NCI-H1092 treated with DMSO at 0.1 percent for 48 hours (cell line): Measurements from ENCODE around the gene BORA.
"Not testable (repeated sequence)": the region's sequence is repeated elsewhere in the genome, so short reads cannot be mapped to it uniquely, and the experiment has no call there.

Experiments used
- DNase-seq: peaks from one replicate; lab custom pipeline; 2025; lab: John Stamatoyannopoulos, UW

Gene BORA

GRCh38 chr13:72727417-72728289 is at the start of gene BORA, which contains the start of gene MZT1:
Gene BORA, plus strand, starts transcription at chr13:72727923. Its CDS starts 1,018 bp downstream, at chr13:72728941.
Gene MZT1, minus strand, starts transcription at chr13:72727629. Its CDS starts 27 bp downstream, at chr13:72727602.
- peak; percentile 99 for DNase-seq

- no peak for DNase-seq
These were observed 49.4 kb upstream of the BORA start for GRCh38 chr13:72678312-72678711.

DNA sequence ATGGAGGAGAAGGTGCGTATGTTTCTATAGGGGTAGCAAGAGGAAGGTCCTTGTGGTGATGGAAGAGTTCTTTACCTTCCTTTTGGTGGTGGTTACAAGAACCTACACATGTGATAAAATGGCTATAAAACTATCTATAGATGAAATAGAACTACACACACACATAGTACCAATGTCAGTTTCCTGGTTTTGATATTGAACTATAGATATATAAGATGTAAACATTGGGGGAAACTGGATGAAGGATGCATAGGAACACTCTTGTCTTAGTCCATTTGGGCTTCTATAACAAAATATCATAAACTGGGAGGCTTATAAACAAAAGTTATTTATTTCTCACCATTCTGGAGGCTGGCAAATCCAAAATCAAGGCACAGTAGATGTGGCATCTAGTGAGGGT is 47.4 kb upstream of the BORA start:
- no peak for DNase-seq

GRCh38 chr13:72686766-72687165 is 41.0 kb upstream of the BORA start:
- DNase-seq, result no peak

- DNase-seq, result no peak
These were observed 38.5 kb upstream of the BORA start for GRCh38 chr13:72689181-72689696.

DNA sequence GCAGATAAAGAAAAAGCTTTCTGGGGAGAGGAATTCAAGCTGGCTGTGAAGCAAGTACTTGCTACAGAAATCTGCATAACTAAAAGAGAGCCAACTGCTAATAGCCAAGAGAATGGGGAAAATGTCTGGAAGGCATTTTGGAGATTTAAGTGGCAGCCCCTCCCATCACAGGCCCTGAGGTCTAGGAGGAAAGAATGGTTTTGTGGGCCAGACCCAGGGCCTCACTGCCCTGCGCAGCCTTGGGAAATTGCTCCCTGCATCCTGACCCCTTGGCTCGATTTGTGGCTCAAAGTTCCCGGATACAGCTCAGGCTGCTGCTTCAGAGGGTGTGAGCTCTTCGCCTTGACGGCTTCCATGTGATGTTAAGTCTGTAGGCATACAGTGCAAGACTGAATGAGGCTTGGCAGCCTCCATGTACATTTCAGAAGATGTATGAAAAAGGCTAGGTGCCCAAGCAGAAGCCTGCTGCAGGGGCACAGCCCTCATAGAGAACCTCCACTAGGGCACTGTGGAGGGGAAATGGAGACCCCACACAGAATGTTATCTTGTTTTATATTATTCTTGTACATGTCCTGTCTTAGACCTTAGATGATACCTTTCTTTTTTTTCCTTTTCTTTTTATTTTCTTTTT is 34.7 kb upstream of the BORA start:
- DNase-seq, result no peak

- DNase-seq, result no peak
These were observed 33.9 kb upstream of the BORA start for GRCh38 chr13:72693832-72694231.

GRCh38 chr13:72694314-72694713 is 33.4 kb upstream of the BORA start:
- no peak for DNase-seq

DNA sequence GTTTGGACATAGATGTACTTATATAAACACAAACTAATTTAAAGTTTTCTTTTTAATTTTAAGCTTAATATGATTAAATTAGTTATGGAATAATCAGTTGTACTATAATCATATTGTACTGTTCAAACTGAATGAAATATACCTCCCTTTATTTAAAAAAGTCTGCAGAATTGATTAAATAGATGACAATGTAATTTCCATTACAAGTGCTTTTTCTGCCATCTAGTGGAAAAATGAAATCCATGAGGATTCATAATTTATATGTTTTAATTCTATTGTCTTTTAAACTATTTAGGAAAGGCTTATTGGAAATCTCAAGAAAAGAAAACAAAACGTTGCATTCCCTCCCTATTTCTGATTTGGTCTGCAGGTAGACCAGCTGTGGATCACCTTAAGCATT is 31.1 kb upstream of the BORA start:
- peak; percentile 13 for DNase-seq

DNA sequence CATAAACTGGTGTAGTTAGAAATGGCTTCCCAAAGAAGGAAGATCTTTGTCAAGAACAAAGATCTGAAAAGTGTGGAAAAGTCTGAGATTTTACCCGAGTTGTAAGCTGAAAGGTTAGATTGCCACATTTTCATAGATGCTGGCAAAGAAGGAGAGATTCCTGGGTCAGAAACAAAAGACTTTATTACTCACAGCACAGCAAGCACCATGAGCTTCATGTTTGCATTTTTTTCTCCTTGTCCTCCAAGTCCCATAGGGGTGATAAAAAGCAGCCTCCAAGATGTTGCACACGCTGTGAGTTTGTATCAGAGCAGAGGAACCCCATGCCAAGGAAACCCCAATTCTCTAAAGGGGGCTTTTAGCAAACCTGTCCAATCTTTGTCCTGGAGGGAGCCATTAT is 29.6 kb upstream of the BORA start:
- DNase-seq, result no peak

GRCh38 chr13:72700509-72700908 is 27.2 kb upstream of the BORA start:
- DNase-seq, result no peak

GRCh38 chr13:72716776-72717175 is 10.9 kb upstream of the BORA start:
- no peak for DNase-seq

DNA sequence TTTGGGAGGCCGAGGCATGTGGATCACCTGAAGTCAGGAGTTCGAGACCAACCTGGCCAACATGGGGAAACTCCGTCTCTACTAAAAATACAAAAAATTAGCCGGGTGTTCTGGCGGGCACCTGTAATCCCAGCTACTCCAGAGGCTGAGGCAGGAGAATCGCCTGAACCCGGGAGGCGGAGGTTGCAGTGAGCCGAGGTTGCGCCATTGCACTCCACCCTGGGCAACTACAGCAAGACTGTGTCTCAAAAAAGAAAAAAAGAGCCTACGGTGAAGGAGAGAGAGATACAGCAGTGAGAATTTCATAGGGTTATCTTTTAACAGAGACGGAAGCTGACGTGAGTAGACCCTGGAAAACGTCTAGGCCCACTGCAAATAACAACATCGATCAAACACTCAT is 1.5 kb upstream of the BORA start:
- not testable (repeated sequence) for DNase-seq

- peak; percentile 48 for DNase-seq
These were observed 852 bp upstream of the BORA start for GRCh38 chr13:72726726-72727416.

DNA sequence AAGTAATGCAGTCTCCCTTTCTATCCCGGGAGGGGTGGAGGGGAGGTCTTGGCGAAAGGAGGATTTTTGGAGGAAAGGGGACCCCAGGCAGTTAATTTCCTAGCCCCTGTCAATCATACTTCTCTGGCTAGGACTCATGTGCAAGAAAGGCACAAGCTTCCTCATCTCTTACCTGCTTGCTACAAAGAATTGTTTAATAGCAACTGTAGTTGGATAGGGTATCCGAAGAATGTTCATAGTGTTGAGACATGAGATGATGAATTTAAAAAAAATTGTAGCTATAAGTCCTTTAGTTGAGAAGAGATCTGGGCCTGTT is 525 bp downstream of the BORA start:
- no peak for DNase-seq

DNA sequence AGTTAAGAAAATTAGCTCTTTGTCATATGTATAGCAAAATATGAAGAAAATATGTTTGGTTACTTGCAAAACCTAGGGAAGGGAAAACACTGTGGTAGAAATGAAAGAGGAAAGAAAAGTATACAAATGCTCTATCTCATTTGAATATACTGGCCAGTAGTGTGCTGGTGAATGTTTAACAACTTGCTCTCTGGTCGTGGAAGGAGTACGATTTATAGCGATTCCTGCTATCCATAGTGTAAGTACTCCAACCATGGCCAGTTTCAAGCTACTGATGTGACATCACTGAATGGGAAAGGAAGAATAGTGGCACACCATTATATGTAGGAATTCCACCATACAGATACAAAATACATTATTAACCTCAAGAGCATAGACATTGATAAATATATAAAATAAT is 9.3 kb downstream of the BORA start:
- no peak for DNase-seq

DNA sequence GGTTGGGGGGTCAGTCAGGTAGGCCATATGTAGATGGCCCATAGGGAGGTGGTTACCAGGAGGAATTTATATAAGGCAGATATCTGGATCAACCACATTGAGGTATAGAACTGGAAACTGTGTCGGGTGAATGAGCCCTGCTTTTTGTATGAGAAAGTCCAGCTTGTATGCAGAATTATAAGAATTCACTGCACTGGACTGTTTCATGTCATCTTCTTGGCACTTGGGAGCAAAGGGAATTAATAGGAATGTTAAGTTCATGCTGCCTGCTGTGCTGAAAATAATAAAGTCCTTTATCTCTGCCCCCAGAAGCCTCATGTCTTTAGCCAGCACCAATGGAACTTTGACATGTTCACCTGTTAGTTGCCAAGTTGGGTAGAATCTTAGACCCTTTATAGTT is 12.3 kb downstream of the BORA start:
- no peak for DNase-seq

GRCh38 chr13:72745260-72745659 is 17.5 kb downstream of the BORA start:
- DNase-seq, result no peak

DNA sequence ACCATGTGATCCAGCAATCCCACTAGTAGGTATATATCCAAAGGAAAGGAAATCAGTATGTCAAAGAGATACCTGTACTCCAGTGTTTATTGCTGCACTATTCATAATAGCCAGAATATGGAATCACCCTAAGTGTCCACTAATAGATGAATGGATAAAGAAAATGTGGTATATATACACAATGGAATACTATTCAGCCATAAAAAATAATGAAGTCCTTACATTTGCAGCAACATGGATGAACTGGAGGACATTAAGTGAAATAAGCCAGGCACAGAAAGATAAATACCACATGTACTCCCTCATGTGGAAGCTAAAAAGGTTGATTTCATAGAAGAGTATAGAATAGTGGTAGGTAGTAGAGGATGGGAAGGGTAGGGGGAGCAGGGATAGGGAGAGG is 23.5 kb downstream of the BORA start:
- DNase-seq, result no peak

DNA sequence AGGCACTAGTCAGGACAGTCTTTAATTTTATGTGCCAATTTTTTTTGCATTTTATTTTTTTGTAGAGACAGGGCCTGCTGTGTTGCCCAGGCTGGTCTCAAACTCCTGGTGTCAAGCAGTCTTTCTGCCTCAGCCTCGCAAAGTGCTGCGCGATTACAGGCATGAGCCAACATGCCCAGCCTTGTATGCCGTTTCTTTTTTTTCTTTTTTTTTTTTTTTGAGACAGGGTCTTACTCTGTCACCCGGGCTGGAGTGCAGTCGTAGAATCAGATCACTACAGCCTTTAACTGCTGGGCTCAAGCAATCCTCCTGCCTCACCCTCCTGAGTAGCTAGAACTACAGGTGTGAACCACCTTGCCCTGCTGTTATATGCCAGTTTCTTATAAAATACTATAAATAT is 26.4 kb downstream of the BORA start:
- no peak for DNase-seq

DNA sequence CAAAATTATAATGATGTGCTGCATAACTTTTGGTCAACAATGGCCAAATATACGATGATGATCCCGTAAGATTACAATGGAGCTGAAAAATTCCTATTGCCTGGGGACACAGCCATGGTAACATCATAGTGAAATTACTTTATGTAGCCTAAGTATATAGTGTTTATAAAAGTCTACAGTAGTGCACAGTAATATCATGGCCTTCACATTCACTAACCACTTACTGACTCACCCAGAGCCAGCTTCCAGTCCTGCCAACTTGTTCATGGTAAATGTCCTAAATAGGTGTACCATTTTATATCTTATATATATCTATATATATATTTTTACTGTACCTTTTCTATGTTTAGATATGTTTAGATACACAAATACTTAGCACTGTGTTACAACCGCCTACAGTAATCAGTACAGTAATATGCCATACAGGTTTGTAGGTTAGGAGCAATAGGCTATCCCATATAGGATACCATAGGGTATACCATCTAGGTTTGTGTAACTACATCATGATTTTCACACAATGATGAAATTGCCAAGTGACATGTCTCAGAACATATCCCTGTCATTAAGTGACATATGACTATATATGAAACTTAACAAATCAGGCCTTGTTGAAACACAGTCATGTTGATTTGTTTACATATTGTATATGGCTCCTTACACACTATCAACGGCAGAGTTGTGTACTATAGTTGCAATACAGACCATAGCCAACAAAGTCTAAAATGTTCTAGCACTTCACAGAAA is 30.2 kb downstream of the BORA start:
- no peak for DNase-seq

DNA sequence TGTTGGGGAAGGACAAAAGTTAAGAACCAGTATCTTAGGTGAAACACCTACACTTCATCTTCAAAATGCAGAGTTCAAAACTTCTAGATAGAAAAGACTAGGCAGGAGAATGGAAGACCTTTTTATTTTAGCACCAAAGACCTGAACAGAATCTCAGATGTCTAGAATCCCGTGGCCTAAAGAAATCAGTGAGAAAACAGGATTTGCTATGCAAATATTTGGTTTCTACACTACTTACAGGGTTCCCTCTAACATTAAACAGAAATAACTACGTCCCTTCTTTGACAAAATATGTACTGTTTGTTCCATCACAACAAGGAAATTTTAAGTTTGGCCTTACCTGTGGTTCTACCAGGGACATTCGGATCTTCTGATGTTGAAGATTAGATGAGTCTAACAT is 32.5 kb downstream of the BORA start:
- DNase-seq, result no peak
